GM12865 (cell line): ENCODE data around the gene DENND4B.

ENCODE experiments used
- DNase-seq: peaks from one replicate; pipeline ENCODE4 v3.0.0; 2010; ENCODE audit warnings: low read depth
- H3K4me3 ChIP-seq: 2 replicates; pipeline ENCODE4 v1.5.1; 2011; ENCODE audit warnings: mild to moderate bottlenecking, low read depth, low read length, control low read depth
- CTCF ChIP-seq: IDR thresholded peaks from 2 replicates; pipeline ENCODE4 v1.5.1; 2011; ENCODE audit warnings: low read length, control low read depth, low read depth, inconsistent platforms; ENCODE audit not compliant: insufficient read depth; ENCODE audit errors: missing control alignments

The DENND4B gene

GRCh38 chr1:153944005-153944826 lies 2.3 kb downstream of the DENND4B start:
- peak overlapping the region; percentile 95 for H3K4me3 ChIP-seq
- no peak for DNase-seq
- no peak for TF ChIP-seq CTCF

GRCh38 chr1:153942766-153943549 lies 3.6 kb downstream of the DENND4B start:
- DNase-seq = no peak
- H3K4me3 ChIP-seq = no peak overlapping the region
- no peak for TF ChIP-seq CTCF

- no peak overlapping the region for H3K4me3 ChIP-seq
- TF ChIP-seq CTCF = no peak
- no peak for DNase-seq
These were observed 4.4 kb downstream of the DENND4B start for GRCh38 chr1:153941826-153942725.

GRCh38 chr1:153940756-153941155 lies 5.8 kb downstream of the DENND4B start:
- no peak for TF ChIP-seq CTCF
- no peak for DNase-seq
- no peak overlapping the region for H3K4me3 ChIP-seq

GRCh38 chr1:153939476-153939875 lies 7.0 kb downstream of the DENND4B start:
- DNase-seq = no peak
- TF ChIP-seq CTCF = no peak
- no peak overlapping the region for H3K4me3 ChIP-seq

- no peak for DNase-seq
- no peak overlapping the region for H3K4me3 ChIP-seq
- no peak for TF ChIP-seq CTCF
These were observed 7.5 kb downstream of the DENND4B start for GRCh38 chr1:153938996-153939395.
